ENCODE data around the gene NLGN3.

GRCh38 chrX:71111921-71112431 is 32.7 kb upstream of the NLGN3 start:
- TF ChIP-seq, protein P1, sequence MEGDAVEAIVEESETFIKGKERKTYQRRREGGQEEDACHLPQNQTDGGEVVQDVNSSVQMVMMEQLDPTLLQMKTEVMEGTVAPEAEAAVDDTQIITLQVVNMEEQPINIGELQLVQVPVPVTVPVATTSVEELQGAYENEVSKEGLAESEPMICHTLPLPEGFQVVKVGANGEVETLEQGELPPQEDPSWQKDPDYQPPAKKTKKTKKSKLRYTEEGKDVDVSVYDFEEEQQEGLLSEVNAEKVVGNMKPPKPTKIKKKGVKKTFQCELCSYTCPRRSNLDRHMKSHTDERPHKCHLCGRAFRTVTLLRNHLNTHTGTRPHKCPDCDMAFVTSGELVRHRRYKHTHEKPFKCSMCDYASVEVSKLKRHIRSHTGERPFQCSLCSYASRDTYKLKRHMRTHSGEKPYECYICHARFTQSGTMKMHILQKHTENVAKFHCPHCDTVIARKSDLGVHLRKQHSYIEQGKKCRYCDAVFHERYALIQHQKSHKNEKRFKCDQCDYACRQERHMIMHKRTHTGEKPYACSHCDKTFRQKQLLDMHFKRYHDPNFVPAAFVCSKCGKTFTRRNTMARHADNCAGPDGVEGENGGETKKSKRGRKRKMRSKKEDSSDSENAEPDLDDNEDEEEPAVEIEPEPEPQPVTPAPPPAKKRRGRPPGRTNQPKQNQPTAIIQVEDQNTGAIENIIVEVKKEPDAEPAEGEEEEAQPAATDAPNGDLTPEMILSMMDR (IDR thresholded peaks at IDR 0.05): no peak
- no peak for TF ChIP-seq EP300 (IDR thresholded peaks at IDR 0.05)
- TF ChIP-seq POLR2A (IDR thresholded peaks at IDR 0.05): no peak
